Measurements from ENCODE around the gene ANAPC10.

The ANAPC10 gene

GRCh38 chr4:144948421-144948820, 149.6 kb downstream of the ANAPC10 start:
- Histone ChIP-seq H3K4me3 (ENCODE audit: low read depth, low read length) (no peak overlapping the region), H2AFZ (no peak overlapping the region), H3K27me3 (ENCODE audit: control insufficient read depth, insufficient read depth, low read length) (no peaks in the 10 kb centered on the region), H3K36me3 (ENCODE audit: control insufficient read depth, insufficient read depth, low read length) (no peaks in the 10 kb centered on the region), H3K9me3 (ENCODE audit: control insufficient read depth, low read length) (no peaks in the 10 kb centered on the region), H3K9ac (no peak overlapping the region), H3K27ac (no peak overlapping the region), H3K79me2 (no peaks in the 10 kb centered on the region), H3K4me2 (ENCODE audit: low read length) (no peak overlapping the region), H3K4me1 (no peaks in the 10 kb centered on the region)
- no peak for TF ChIP-seq CTCF (IDR thresholded peaks at IDR 0.05)

- H3K4me1 ChIP-seq: no peaks in the 10 kb centered on the region
- no peak overlapping the region for H3K4me2 ChIP-seq (ENCODE audit: low read length)
- H3K27ac ChIP-seq: no peak overlapping the region
- no peaks in the 10 kb centered on the region for H3K36me3 ChIP-seq (ENCODE audit: control insufficient read depth, insufficient read depth, low read length)
- H3K9me3 ChIP-seq (ENCODE audit: control insufficient read depth, low read length): no peaks in the 10 kb centered on the region
- no peak overlapping the region for H2AFZ ChIP-seq
- H3K27me3 ChIP-seq (ENCODE audit: control insufficient read depth, insufficient read depth, low read length): no peaks in the 10 kb centered on the region
- H3K9ac ChIP-seq: no peak overlapping the region
- no peaks in the 10 kb centered on the region for H3K79me2 ChIP-seq
- H3K4me3 ChIP-seq (ENCODE audit: low read depth, low read length): no peak overlapping the region
- no peak for TF ChIP-seq CTCF (IDR thresholded peaks at IDR 0.05)
Observed at GRCh38 chr4:144948009-144948408, 150.0 kb downstream of the ANAPC10 start.
